Colonic mucosa (tissue), 4 donors: ENCODE data around the gene IMMP2L. TPM values are rescaled to one million over a fixed set of nuclear protein-coding genes. Genes with fewer than 3 reads are reported as not detected.

ENCODE experiments used
- DNase-seq: peaks from one replicate; pipeline ENCODE4 v3.0.0-alpha.2; 2020
- H3K27ac ChIP-seq: fragments of 200-600 bp; one replicate; pipeline ENCODE4 v1.8.0; 2021
- H3K27me3 ChIP-seq: fragments of 200-600 bp; one replicate; pipeline ENCODE4 v1.8.0; 2021
- H3K36me3 ChIP-seq: fragments of 200-600 bp; one replicate; pipeline ENCODE4 v1.8.0; 2021
- H3K4me1 ChIP-seq: fragments of 200-600 bp; one replicate; pipeline ENCODE4 v1.8.0; 2021; ENCODE audit warnings: mild to moderate bottlenecking
- H3K4me3 ChIP-seq: fragments of 200-600 bp; one replicate; pipeline ENCODE4 v1.8.0; 2021
- H3K9ac ChIP-seq, 2 donors: one replicate each; pipeline ENCODE4 v1.7.0; 2013; ENCODE audit warnings: control low read depth in 2 of 2, low read depth in 2 of 2, low read length in 2 of 2
- H3K9me3 ChIP-seq: fragments of 200-600 bp; one replicate; pipeline ENCODE4 v1.8.0; 2021
- CTCF ChIP-seq: fragments of 200-600 bp; IDR thresholded peaks from one replicate; pipeline ENCODE4 v1.8.0; 2022; ENCODE audit warnings: antibody characterized with exemption, mild to moderate bottlenecking
- intact Hi-C: fragments of 100-400 bp; cut with DNase I; formaldehyde crosslinking; loops from one replicate; pipeline ENCODE4 v1.14.1; 2022
- total RNA-seq, 2 donors: library from RNA; stranded (reverse); fragmentation: NEBNext Ultra II Directional in 1 of 2; extraction: Animal tissue kit (Norgen Biotek cat#: 25700) in 1 of 2; gene quantifications; one replicate each; pipeline ENCODE4 v1.2.1, GENCODE V29; 2021
- donor health status: healthy.
- donor health status: DM: no; HTN: no; CAD: no.
- donor health status: DM: no; HTN: no; CAD: no.

IMMP2L gene
- total RNA-seq, 2 donors from 2014 or later, result 13.4 to 15.4 TPM

GRCh38 chr7:110856704-110857103 is 705.6 kb downstream of the IMMP2L start:
- Histone ChIP-seq H3K4me3 (no peak overlapping the region), H3K27ac (no peak overlapping the region), H3K9ac (no peak overlapping the region), H3K4me1 (no peaks in the 10 kb centered on the region), H3K9me3 (no peaks in the 10 kb centered on the region), H3K36me3 (no peaks in the 10 kb centered on the region), H3K27me3 (no peaks in the 10 kb centered on the region)
- no peak for TF ChIP-seq CTCF
- no peak for DNase-seq
- intact Hi-C loops, result no loop called here

- no peak for TF ChIP-seq CTCF
- intact Hi-C loops, result no loop called here
Observed at GRCh38 chr7:110854651-110855050, 707.6 kb downstream of the IMMP2L start.

GRCh38 chr7:110854166-110854565 is 708.1 kb downstream of the IMMP2L start:
- Histone ChIP-seq H3K27ac (no peak overlapping the region), H3K4me1 (no peaks in the 10 kb centered on the region), H3K9me3 (no peaks in the 10 kb centered on the region), H3K27me3 (no peaks in the 10 kb centered on the region), H3K36me3 (no peaks in the 10 kb centered on the region), H3K9ac (no peak overlapping the region), H3K4me3 (no peak overlapping the region)
- intact Hi-C loops, result no loop called here
- no peak for TF ChIP-seq CTCF
- no peak for DNase-seq

More at GRCh38 chr7:110854651-110855050, 707.6 kb downstream of the IMMP2L start:
- Histone ChIP-seq H3K9me3 (no peaks in the 10 kb centered on the region), H3K36me3 (no peaks in the 10 kb centered on the region), H3K9ac (no peak overlapping the region), H3K27me3 (no peaks in the 10 kb centered on the region), H3K27ac (no peak overlapping the region), H3K4me1 (no peaks in the 10 kb centered on the region), H3K4me3 (no peak overlapping the region)
- DNase-seq, result no peak

- Histone ChIP-seq H3K9me3 (no peaks in the 10 kb centered on the region), H3K9ac (no peak overlapping the region), H3K36me3 (no peaks in the 10 kb centered on the region), H3K27ac (no peak overlapping the region), H3K4me3 (no peak overlapping the region), H3K27me3 (no peaks in the 10 kb centered on the region), H3K4me1 (no peaks in the 10 kb centered on the region)
- intact Hi-C loops, result no loop called here
- no peak for TF ChIP-seq CTCF
- no peak for DNase-seq
Observed at GRCh38 chr7:110853263-110853662, 709.0 kb downstream of the IMMP2L start.

- no peak overlapping the region for H3K27ac ChIP-seq
Observed at GRCh38 chr7:110852156-110852940, 709.9 kb downstream of the IMMP2L start.

More at GRCh38 chr7:110852156-110852940, 709.9 kb downstream of the IMMP2L start:
- intact Hi-C loops, result no loop called here
- Histone ChIP-seq H3K4me1 (no peaks in the 10 kb centered on the region), H3K36me3 (no peaks in the 10 kb centered on the region), H3K27me3 (no peaks in the 10 kb centered on the region), H3K9ac (no peak overlapping the region), H3K4me3 (no peak overlapping the region), H3K9me3 (no peaks in the 10 kb centered on the region)
- no peak for TF ChIP-seq CTCF
- no peak for DNase-seq
